Immature natural killer cell (primary cell): Measurements from ENCODE around the gene CLHC1. TPM values are rescaled to one million over a fixed set of nuclear protein-coding genes. Genes with fewer than 3 reads are reported as not detected.

Source experiments
- DNase-seq, 3 donors: peaks; one replicate each; pipeline ENCODE4 v3.0.0; 2022; ENCODE audit warnings: mixed read lengths in 1 of 3
- H3K27ac Mint-ChIP-seq, 6 donors: one replicate each; pipeline ENCODE4 v1.8.0; 2020; ENCODE audit warnings: mixed read lengths in 6 of 6, mild to moderate bottlenecking in 5 of 6, inconsistent platforms in 4 of 6, moderate library complexity in 3 of 6
- H3K27me3 Mint-ChIP-seq, 3 donors: one replicate each; pipeline ENCODE4 v1.8.0; 2020 to 2021; ENCODE audit warnings: low read depth in 3 of 3, mild to moderate bottlenecking in 3 of 3, mixed read lengths in 3 of 3, moderate library complexity in 3 of 3, inconsistent platforms in 1 of 3
- H3K36me3 Mint-ChIP-seq, 3 donors: one replicate each; pipeline ENCODE4 v1.8.0; 2020; ENCODE audit warnings: mixed read lengths in 3 of 3, inconsistent platforms in 2 of 3, mild to moderate bottlenecking in 2 of 3
- H3K4me1 Mint-ChIP-seq, 2 donors: one replicate each; pipeline ENCODE4 v1.8.0; 2020; ENCODE audit warnings: inconsistent platforms in 2 of 2, mild to moderate bottlenecking in 2 of 2, mixed read lengths in 2 of 2, moderate library complexity in 1 of 2
- H3K4me3 Mint-ChIP-seq, 5 donors: one replicate each; pipeline ENCODE4 v1.8.0; 2020; ENCODE audit warnings: mild to moderate bottlenecking in 5 of 5, mixed read lengths in 5 of 5, inconsistent platforms in 3 of 5, moderate library complexity in 3 of 5
- H3K9me3 Mint-ChIP-seq, 6 donors: one replicate each; pipeline ENCODE4 v1.8.0; 2020; ENCODE audit warnings: mild to moderate bottlenecking in 6 of 6, mixed read lengths in 6 of 6, inconsistent platforms in 4 of 6, moderate library complexity in 3 of 6
- polyA plus RNA-seq, 3 donors: library from polyadenylated mRNA; unstranded; fragments of 300-500 nt; fragmentation: Illumina TruSeq; gene quantifications; one replicate each; pipeline ENCODE4 v1.2.3, GENCODE V29; 2021

Gene CLHC1
- polyA plus RNA-seq, 3 donors from 2014 or later = 2.0 to 2.9 TPM; not detected in 1

GRCh38 chr2:55175254-55176093, 56.6 kb downstream of the CLHC1 start:
- DNase-seq = peak; percentile 27 to 31 (median 29)
- Mint-ChIP-seq H3K9me3 (no peaks in the 10 kb centered on the region), H3K4me1 (peaks cover 4 to 7% of the 10 kb centered on the region in 2 donors), H3K36me3 (no peaks in the 10 kb centered on the region), H3K27ac (no peak overlapping the region), H3K27me3 (peaks cover 0 to 5% (median 1%) of the 10 kb centered on the region in 3 donors), H3K4me3 (no peak overlapping the region)

DNA sequence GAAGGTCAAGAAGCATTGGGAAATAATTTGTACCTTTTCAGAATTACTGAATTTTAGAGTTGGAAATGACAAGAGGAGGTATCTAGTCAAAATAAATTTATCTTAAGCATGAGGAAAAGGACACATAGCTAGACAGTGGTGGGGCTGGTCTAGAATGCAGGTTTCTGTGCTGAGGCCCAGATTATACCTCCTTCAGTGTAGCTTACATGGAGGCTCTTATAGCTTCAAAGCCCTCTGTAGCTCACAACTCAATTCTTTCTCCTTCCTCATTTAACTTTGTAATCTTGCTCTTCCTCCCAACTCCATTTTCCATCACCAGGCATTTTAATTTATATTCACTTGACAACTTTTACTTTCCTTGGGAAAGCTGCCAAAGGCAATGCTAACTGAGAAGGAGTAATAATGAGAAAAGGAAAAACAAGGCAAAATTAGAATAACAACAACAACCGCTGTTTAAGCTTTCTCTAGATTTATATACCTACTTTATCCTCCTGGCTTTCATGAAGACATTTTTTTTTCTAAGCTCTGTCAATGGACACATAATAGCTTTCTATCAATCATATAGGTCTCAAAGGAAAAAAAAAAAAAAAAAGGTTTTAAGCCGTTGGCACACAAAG, 58.5 kb downstream of the CLHC1 start:
- Mint-ChIP-seq H3K4me3 (no peak overlapping the region), H3K9me3 (no peaks in the 10 kb centered on the region), H3K36me3 (no peaks in the 10 kb centered on the region), H3K27ac (no peak overlapping the region), H3K4me1 (peaks cover 4 to 8% of the 10 kb centered on the region in 2 donors), H3K27me3 (peaks cover 0 to 5% (median 1%) of the 10 kb centered on the region in 3 donors)
- DNase-seq = no peak

DNA sequence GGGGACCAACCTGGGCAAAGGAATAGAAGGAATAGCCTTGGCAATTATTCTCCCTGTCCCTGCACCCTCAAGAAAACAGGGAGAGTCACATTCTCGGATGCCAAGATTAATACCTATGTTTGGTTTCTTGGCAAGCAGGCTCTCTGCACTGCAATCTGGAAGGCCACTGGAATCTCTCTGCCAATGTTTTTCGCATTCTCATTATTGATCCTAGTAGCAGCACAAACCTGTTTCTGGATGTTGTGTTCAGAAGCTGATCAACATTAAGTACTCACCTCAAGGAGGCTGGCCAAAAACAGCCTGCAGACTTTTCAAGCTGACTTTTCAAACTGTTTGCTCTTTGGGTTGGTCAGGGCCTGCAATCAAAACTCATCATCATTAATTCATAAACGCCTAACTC, 62.2 kb downstream of the CLHC1 start:
- no peak overlapping the region for H3K27ac Mint-ChIP-seq

DNA sequence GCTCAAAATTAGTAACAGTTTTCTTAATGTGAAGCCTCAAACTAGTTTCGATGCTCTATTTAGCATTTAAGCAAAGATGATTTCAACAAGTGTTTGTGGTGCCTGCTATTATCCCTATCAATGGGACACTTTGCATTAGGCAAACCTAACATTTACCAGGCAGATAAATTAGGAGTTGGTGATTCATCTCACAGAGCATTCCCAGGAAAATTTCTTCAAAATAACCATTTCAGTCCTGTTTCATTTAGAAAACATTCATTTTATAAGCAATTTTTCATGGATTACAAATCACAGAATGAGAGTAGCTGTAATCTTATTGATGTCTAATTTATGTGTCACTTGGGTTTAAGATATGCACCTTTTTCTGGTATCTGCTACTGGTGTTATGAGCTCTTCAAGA, 62.7 kb downstream of the CLHC1 start:
- Mint-ChIP-seq H3K27me3 (peaks cover 0 to 2% (median 0%) of the 10 kb centered on the region in 3 donors), H3K4me1 (peaks cover 15 to 23% of the 10 kb centered on the region in 2 donors), H3K36me3 (no peaks in the 10 kb centered on the region), H3K9me3 (no peaks in the 10 kb centered on the region), H3K27ac (no peak overlapping the region), H3K4me3 (no peak overlapping the region)
- DNase-seq = no peak

More for the DNA sequence above, 62.2 kb downstream of the CLHC1 start:
- Mint-ChIP-seq H3K4me1 (peaks cover 15 to 23% of the 10 kb centered on the region in 2 donors), H3K27me3 (peaks cover 0 to 2% (median 0%) of the 10 kb centered on the region in 3 donors), H3K36me3 (no peaks in the 10 kb centered on the region), H3K4me3 (no peak overlapping the region), H3K9me3 (no peaks in the 10 kb centered on the region)
- no peak for DNase-seq

DNA sequence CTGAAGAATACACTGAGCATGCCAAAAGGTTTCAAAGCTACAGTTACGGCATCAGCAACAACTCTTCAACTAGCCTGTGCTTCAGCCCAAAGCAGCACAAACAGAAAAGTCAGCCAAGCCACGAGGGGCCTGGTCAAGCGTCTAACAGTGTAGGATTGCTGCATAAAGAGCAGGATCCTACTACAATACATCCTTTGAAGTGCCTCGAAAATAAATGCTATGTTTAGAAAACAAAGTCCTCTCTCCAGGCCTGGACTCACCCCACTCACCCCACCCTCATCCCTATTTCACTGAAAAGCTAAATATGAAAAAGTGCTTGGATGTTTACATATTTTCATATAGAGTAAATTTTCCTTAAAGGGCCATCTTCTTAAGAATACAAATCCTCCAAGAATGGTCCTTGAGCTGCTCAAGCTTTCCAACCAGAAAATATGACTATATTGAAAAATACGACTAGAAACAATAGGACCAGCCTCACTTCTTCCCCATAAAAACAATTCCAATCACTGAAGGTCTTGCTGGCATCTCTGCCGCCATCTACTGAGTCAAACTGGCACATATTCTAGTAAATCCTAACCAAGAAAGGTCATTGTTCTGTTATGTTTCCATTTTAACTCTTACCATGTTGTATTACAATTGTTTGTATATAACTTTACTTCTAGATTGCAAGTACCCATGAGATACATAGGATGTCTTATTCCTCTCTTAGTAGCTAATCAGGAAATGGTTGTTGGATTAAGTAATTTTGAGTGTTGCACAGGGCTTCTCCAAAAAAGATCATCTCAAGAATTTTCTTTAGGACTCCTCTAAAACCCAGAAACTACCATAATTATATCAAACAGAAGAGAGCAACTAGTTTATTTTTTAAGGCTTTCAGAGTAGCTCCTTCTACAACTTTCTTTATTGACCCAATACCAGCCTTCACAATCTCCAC, 63.6 kb downstream of the CLHC1 start:
- Mint-ChIP-seq H3K27me3 (peaks cover 0 to 2% (median 0%) of the 10 kb centered on the region in 3 donors), H3K27ac (no peak overlapping the region), H3K4me3 (no peak overlapping the region), H3K9me3 (no peaks in the 10 kb centered on the region), H3K36me3 (no peaks in the 10 kb centered on the region), H3K4me1 (peaks cover 15 to 23% of the 10 kb centered on the region in 2 donors)
- peak; percentile 12 to 36 (median 18) for DNase-seq

- Mint-ChIP-seq H3K4me3 (no peak overlapping the region), H3K27ac (peak overlapping the region in 1 of 6 donors; percentile 20), H3K4me1 (peaks cover 15 to 23% of the 10 kb centered on the region in 2 donors), H3K27me3 (peaks cover 2 to 4% (median 2%) of the 10 kb centered on the region in 3 donors), H3K9me3 (no peaks in the 10 kb centered on the region), H3K36me3 (no peaks in the 10 kb centered on the region)
- no peak for DNase-seq
Measured at GRCh38 chr2:55165626-55166025, 66.5 kb downstream of the CLHC1 start.

GRCh38 chr2:55164534-55165480, 67.3 kb downstream of the CLHC1 start:
- Mint-ChIP-seq H3K27me3 (peaks cover 2 to 4% (median 2%) of the 10 kb centered on the region in 3 donors), H3K9me3 (no peaks in the 10 kb centered on the region), H3K36me3 (no peaks in the 10 kb centered on the region), H3K27ac (no peak overlapping the region), H3K4me1 (peaks cover 15 to 23% of the 10 kb centered on the region in 2 donors), H3K4me3 (no peak overlapping the region)
- no peak for DNase-seq

GRCh38 chr2:55163941-55164390, 68.1 kb downstream of the CLHC1 start:
- no peaks in the 10 kb centered on the region for H3K9me3 Mint-ChIP-seq
- DNase-seq = no peak
- H3K4me3 Mint-ChIP-seq = no peak overlapping the region
- H3K36me3 Mint-ChIP-seq = no peaks in the 10 kb centered on the region
- no peak overlapping the region for H3K27ac Mint-ChIP-seq
- H3K27me3 Mint-ChIP-seq = peaks cover 2 to 4% (median 2%) of the 10 kb centered on the region in 3 donors
- H3K4me1 Mint-ChIP-seq = peaks cover 15 to 23% of the 10 kb centered on the region in 2 donors

DNA sequence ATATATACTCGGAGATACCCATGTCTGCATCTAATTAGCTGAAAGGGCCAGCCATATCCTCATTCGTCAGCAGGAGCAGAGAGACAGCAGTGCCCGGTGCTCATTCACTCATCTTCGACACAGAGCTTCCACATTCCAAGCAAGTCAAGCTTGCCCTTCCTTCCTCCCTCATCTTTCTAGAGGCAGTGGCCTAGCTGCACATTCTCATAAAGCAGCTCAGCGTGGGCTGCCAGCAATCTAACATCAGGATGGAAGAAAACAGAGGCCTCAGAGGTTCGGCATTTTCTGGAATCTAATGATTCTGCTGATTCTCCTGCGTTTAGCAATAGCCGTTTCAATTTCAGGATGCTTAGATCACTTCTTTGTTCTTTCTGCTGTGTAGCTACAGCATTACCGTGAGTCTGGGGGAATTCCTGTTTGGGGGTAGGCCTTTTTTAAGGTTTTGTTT, 68.8 kb downstream of the CLHC1 start:
- H3K4me3 Mint-ChIP-seq = no peak overlapping the region
- no peak for DNase-seq
- peaks cover 2 to 4% (median 2%) of the 10 kb centered on the region in 3 donors for H3K27me3 Mint-ChIP-seq
- H3K36me3 Mint-ChIP-seq = no peaks in the 10 kb centered on the region
- H3K27ac Mint-ChIP-seq = no peak overlapping the region
- peaks cover 15 to 19% of the 10 kb centered on the region in 2 donors for H3K4me1 Mint-ChIP-seq
- H3K9me3 Mint-ChIP-seq = no peaks in the 10 kb centered on the region

- H3K4me3 Mint-ChIP-seq = no peak overlapping the region
- H3K4me1 Mint-ChIP-seq = peaks cover 10 to 12% of the 10 kb centered on the region in 2 donors
- H3K36me3 Mint-ChIP-seq = no peaks in the 10 kb centered on the region
- H3K27me3 Mint-ChIP-seq = peaks cover 2 to 8% (median 2%) of the 10 kb centered on the region in 3 donors
- DNase-seq = no peak
- H3K9me3 Mint-ChIP-seq = no peaks in the 10 kb centered on the region
- no peak overlapping the region for H3K27ac Mint-ChIP-seq
Measured at GRCh38 chr2:55162284-55163006, 69.6 kb downstream of the CLHC1 start.

- H3K27ac Mint-ChIP-seq = no peak overlapping the region
- H3K4me1 Mint-ChIP-seq = peaks cover 2 to 3% of the 10 kb centered on the region in 2 donors
- H3K4me3 Mint-ChIP-seq = no peak overlapping the region
- peaks cover 2 to 8% (median 2%) of the 10 kb centered on the region in 3 donors for H3K27me3 Mint-ChIP-seq
- H3K9me3 Mint-ChIP-seq = no peaks in the 10 kb centered on the region
- DNase-seq = no peak
- no peaks in the 10 kb centered on the region for H3K36me3 Mint-ChIP-seq
Measured at GRCh38 chr2:55161295-55162210, 70.5 kb downstream of the CLHC1 start.
